K562 (cell line): ENCODE measurements around the gene HMGCL. TPM values are rescaled to one million over a fixed set of nuclear protein-coding genes. Genes with fewer than 3 reads are reported as not detected.

ENCODE experiments used
- CBX1 ChIP-seq: sonication (generic); IDR thresholded peaks from 2 replicates; pipeline ENCODE4 v1.6.1; 2016; ENCODE audit warnings: antibody characterized with exemption, low read depth, mild to moderate bottlenecking
- E2F6 ChIP-seq, 2 experiments: IDR thresholded peaks; 2 replicates each; pipeline ENCODE4 v1.6.1; 2011; ENCODE audit warnings: borderline replicate concordance in 1 of 2, control low read depth in 1 of 2, low read depth in 1 of 2, low read length in 1 of 2, mild to moderate bottlenecking in 1 of 2, mixed read lengths in 1 of 2, moderate library complexity in 1 of 2; ENCODE audit not compliant: insufficient read depth in 1 of 2, insufficient read length in 1 of 2, poor library complexity in 1 of 2, severe bottlenecking in 1 of 2; ENCODE audit errors: extremely low read depth in 1 of 2
- EP400 ChIP-seq: fragments of 450-650 bp; IDR thresholded peaks from 2 replicates; pipeline ENCODE4 v1.6.1; 2017; ENCODE audit warnings: antibody characterized with exemption, mild to moderate bottlenecking, moderate library complexity
- FOXA1 ChIP-seq: fragments of 450-650 bp; IDR thresholded peaks from 2 replicates; pipeline ENCODE4 v1.6.1; 2016; ENCODE audit warnings: mild to moderate bottlenecking, borderline replicate concordance
- KLF10 ChIP-seq: fragments of 250-450 bp; sonication (Bioruptor Pico); IDR thresholded peaks from 2 replicates; pipeline ENCODE4 v1.6.1; 2021; ENCODE audit warnings: matching md5 sums
- NCOA1 ChIP-seq: fragments of 450-650 bp; IDR thresholded peaks from 2 replicates; pipeline ENCODE4 v1.6.1; 2016; ENCODE audit warnings: low read depth
- NFE2 ChIP-seq: IDR thresholded peaks from 2 replicates; pipeline ENCODE4 v1.6.1; 2014; ENCODE audit warnings: antibody characterized with exemption, low read depth
- NUFIP1 ChIP-seq: fragments of 450-650 bp; IDR thresholded peaks from 2 replicates; pipeline ENCODE4 v1.6.1; 2018; ENCODE audit not compliant: partially characterized antibody
- SAP30 ChIP-seq: fragments of 200-600 bp; sonication (generic); IDR thresholded peaks from 2 replicates; pipeline ENCODE4 v1.6.1; 2012; ENCODE audit warnings: borderline replicate concordance, low read depth, mild to moderate bottlenecking, moderate library complexity, low read length, control low read depth, inconsistent platforms; ENCODE audit not compliant: insufficient read depth, poor library complexity, severe bottlenecking
- ZKSCAN3 ChIP-seq: fragments of 250-450 bp; sonication (Bioruptor Pico); IDR thresholded peaks from 2 replicates; pipeline ENCODE4 v1.4.0; 2020
- ZNF165 ChIP-seq: fragments of 250-450 bp; sonication (Bioruptor Pico); IDR thresholded peaks from 2 replicates; pipeline ENCODE4 v1.4.0; 2020; ENCODE audit warnings: borderline replicate concordance
- ZNF316 ChIP-seq: fragments of 450-650 bp; IDR thresholded peaks from 2 replicates; pipeline ENCODE4 v1.6.1; 2016
- ZNF644 ChIP-seq: fragments of 200-800 bp; sonication (Bioruptor generic); IDR thresholded peaks from 2 replicates; pipeline ENCODE4 v1.6.1; 2016; ENCODE audit warnings: low read depth, missing genetic modification characterization, missing compliant biosample characterization
- ZNF668 ChIP-seq: fragments of 250-450 bp; sonication (Bioruptor Pico); IDR thresholded peaks from 2 replicates; pipeline ENCODE4 v1.8.0; 2022; ENCODE audit warnings: mild to moderate bottlenecking, inconsistent platforms
- polyA plus RNA-seq, 8 experiments: library from polyadenylated mRNA; depleted of rRNA in 4 of 8; stranded (reverse) in 5 of 8; unstranded in 3 of 8; fragments of >200 nt; fragmentation: Nextera tagmentation in 2 of 8; fragmentation: Illumina TruSeq in 1 of 8; extraction: Ambion mirVana in 2 of 8; extraction: Trizol in 1 of 8; gene quantifications; 2 replicates each; pipeline versions ENCODE4 v1.2.1 to v1.2.3, GENCODE V29; 2011 to 2014; ENCODE audit warnings: inconsistent platforms in 1 of 8, missing spikeins in 1 of 8
- total RNA-seq, 7 experiments: library from RNA; depleted of rRNA in 6 of 7; stranded (reverse); fragments of >200 nt in 6 of 7; fragmentation: Illumina TruSeq in 2 of 7; extraction: Trizol in 2 of 7; gene quantifications; 2 replicates each; pipeline versions ENCODE4 v1.2.1 to v1.2.3, GENCODE V29; 2011 to 2021; ENCODE audit warnings: low replicate concordance in 1 of 7
- TF ChIP-seq, protein P1 (sequence below), 2 experiments: fragments of 450-650 bp in 1 of 2; IDR thresholded peaks; 2 replicates each; pipeline ENCODE4 v1.6.1; 2011 to 2017; ENCODE audit warnings: low read depth in 2 of 2, antibody characterized with exemption in 1 of 2, borderline replicate concordance in 1 of 2, low read length in 1 of 2, mild to moderate bottlenecking in 1 of 2, mixed read lengths in 1 of 2; ENCODE audit not compliant: control insufficient read depth in 1 of 2
- TF ChIP-seq, protein P2 (sequence below): fragments of 250-450 bp; sonication (Bioruptor Pico); IDR thresholded peaks from 2 replicates; pipeline ENCODE4 v1.8.0; 2021; ENCODE audit warnings: moderate library complexity, mild to moderate bottlenecking, inconsistent platforms
- TF ChIP-seq, protein P3 (sequence below): IDR thresholded peaks from 2 replicates; pipeline ENCODE4 v1.6.1; 2011; ENCODE audit warnings: borderline replicate concordance, low read depth, mild to moderate bottlenecking, moderate library complexity, low read length; ENCODE audit not compliant: insufficient read depth, poor library complexity, severe bottlenecking

HMGCL gene
- total and polyA plus RNA-seq, 9 of the 15 experiments (the other 6 are each of a cell fraction or from before 2014, with no cell fraction given): 18.0 to 82.2 (median 24.2) TPM

- TF ChIP-seq, protein P1, sequence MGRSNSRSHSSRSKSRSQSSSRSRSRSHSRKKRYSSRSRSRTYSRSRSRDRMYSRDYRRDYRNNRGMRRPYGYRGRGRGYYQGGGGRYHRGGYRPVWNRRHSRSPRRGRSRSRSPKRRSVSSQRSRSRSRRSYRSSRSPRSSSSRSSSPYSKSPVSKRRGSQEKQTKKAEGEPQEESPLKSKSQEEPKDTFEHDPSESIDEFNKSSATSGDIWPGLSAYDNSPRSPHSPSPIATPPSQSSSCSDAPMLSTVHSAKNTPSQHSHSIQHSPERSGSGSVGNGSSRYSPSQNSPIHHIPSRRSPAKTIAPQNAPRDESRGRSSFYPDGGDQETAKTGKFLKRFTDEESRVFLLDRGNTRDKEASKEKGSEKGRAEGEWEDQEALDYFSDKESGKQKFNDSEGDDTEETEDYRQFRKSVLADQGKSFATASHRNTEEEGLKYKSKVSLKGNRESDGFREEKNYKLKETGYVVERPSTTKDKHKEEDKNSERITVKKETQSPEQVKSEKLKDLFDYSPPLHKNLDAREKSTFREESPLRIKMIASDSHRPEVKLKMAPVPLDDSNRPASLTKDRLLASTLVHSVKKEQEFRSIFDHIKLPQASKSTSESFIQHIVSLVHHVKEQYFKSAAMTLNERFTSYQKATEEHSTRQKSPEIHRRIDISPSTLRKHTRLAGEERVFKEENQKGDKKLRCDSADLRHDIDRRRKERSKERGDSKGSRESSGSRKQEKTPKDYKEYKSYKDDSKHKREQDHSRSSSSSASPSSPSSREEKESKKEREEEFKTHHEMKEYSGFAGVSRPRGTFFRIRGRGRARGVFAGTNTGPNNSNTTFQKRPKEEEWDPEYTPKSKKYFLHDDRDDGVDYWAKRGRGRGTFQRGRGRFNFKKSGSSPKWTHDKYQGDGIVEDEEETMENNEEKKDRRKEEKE (IDR thresholded peaks at IDR 0.05; ENCODE audit: borderline replicate concordance in 1 of 2, control insufficient read depth in 1 of 2, low read depth in 2 of 2, low read length in 1 of 2): no peak
- TF ChIP-seq, protein P2, sequence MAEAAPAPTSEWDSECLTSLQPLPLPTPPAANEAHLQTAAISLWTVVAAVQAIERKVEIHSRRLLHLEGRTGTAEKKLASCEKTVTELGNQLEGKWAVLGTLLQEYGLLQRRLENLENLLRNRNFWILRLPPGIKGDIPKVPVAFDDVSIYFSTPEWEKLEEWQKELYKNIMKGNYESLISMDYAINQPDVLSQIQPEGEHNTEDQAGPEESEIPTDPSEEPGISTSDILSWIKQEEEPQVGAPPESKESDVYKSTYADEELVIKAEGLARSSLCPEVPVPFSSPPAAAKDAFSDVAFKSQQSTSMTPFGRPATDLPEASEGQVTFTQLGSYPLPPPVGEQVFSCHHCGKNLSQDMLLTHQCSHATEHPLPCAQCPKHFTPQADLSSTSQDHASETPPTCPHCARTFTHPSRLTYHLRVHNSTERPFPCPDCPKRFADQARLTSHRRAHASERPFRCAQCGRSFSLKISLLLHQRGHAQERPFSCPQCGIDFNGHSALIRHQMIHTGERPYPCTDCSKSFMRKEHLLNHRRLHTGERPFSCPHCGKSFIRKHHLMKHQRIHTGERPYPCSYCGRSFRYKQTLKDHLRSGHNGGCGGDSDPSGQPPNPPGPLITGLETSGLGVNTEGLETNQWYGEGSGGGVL (CRISPR knock-in tag): no peak
- TF ChIP-seq FOXA1 (no peak), ZKSCAN3 (CRISPR knock-in tag) (no peak), ZNF165 (CRISPR knock-in tag) (no peak), ZNF316 (no peak), NUFIP1 (no peak), ZNF644 (no peak), KLF10 (no peak), EP400 (peak; percentile 81), ZNF668 (CRISPR knock-in tag) (no peak), E2F6 (IDR thresholded peaks at IDR 0.05; ENCODE audit: borderline replicate concordance in 1 of 2, extremely low read depth in 1 of 2, insufficient read depth in 1 of 2, insufficient read length in 1 of 2, low read depth in 1 of 2, low read length in 1 of 2, poor library complexity in 1 of 2, severe bottlenecking in 1 of 2) (peak in 1 of 2 experiments; percentile 74), NFE2 (no peak), SAP30 (peak; percentile 3), NCOA1 (no peak), CBX1 (no peak; the same call in 1 of the 2 replicates)
- TF ChIP-seq, protein P3, sequence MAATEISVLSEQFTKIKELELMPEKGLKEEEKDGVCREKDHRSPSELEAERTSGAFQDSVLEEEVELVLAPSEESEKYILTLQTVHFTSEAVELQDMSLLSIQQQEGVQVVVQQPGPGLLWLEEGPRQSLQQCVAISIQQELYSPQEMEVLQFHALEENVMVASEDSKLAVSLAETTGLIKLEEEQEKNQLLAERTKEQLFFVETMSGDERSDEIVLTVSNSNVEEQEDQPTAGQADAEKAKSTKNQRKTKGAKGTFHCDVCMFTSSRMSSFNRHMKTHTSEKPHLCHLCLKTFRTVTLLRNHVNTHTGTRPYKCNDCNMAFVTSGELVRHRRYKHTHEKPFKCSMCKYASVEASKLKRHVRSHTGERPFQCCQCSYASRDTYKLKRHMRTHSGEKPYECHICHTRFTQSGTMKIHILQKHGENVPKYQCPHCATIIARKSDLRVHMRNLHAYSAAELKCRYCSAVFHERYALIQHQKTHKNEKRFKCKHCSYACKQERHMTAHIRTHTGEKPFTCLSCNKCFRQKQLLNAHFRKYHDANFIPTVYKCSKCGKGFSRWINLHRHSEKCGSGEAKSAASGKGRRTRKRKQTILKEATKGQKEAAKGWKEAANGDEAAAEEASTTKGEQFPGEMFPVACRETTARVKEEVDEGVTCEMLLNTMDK: no peak
These were observed 25.4 kb downstream of the HMGCL start (continued) for GRCh38 chr1:23799570-23800399.
